A549 (cell line): Measurements from ENCODE around the gene PERCC1.

Source experiments
- JUNB ChIP-seq: fragments of >200 bp; sonication (Bioruptor Twin); formaldehyde crosslinking; IDR thresholded peaks from 2 replicates; pipeline ENCODE4 v1.6.1; 2016
- KDM5A ChIP-seq: fragments of 200-600 bp; sonication (generic); IDR thresholded peaks from 2 replicates; pipeline ENCODE4 v1.6.1; 2016; ENCODE audit warnings: antibody characterized with exemption, mild to moderate bottlenecking
- MAZ ChIP-seq: fragments of 150-350 bp; IDR thresholded peaks from 2 replicates; pipeline ENCODE4 v1.6.1; 2014; ENCODE audit warnings: antibody characterized with exemption, low read depth, low read length, borderline replicate concordance
- POLR2A ChIP-seq: IDR thresholded peaks from 2 replicates; pipeline ENCODE4 v1.6.1; 2012; ENCODE audit warnings: mild to moderate bottlenecking, low read length
- SREBF2 ChIP-seq: fragments of 450-650 bp; IDR thresholded peaks from 2 replicates; pipeline ENCODE4 v1.6.1; 2014; ENCODE audit warnings: mild to moderate bottlenecking, moderate library complexity
- USF2 ChIP-seq: fragments of 450-650 bp; IDR thresholded peaks from 2 replicates; pipeline ENCODE4 v1.6.1; 2014; ENCODE audit warnings: antibody characterized with exemption
- TF ChIP-seq, protein P1 (sequence below): fragments of >200 bp; sonication (Bioruptor Twin); formaldehyde crosslinking; IDR thresholded peaks from 3 replicates; pipeline ENCODE4 v1.5.1; 2016

DNA sequence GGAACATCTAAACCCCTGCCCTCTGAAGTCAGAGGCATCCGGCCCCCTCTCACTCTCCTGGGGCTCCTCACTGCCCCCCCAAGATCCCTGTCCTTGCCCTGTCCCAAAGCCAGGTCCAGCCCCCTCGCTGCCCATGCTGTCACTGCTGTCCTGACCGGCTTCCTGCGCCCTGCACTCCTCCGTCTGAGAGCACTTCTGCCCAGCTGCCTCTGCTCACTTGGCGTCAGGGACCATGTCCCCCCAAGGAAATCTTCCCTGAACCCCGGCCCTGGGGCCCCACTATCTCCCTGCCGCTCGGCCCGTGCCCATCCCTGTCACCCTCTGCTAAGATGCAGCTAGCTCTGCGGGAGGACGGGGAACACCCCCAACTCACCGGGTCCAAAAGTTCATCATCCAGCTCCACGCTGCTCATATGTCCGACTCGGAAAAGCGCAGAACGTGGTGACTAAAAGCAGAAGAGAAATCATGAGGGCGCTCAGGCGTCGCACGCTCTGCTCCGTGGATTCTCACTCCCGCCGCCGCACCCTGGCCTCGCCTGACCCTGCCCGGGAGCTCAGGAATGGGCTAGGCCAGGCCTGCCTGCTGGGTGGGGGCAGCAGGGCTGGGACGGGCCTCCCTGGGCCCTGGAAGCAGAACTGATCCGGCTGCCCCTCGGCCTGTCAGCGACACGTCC, 34.2 kb downstream of the PERCC1 start:
- TF ChIP-seq JUNB (no peak), SREBF2 (no peak), POLR2A (no peak), MAZ (no peak), USF2 (no peak), KDM5A (no peak)
- TF ChIP-seq, protein P1, sequence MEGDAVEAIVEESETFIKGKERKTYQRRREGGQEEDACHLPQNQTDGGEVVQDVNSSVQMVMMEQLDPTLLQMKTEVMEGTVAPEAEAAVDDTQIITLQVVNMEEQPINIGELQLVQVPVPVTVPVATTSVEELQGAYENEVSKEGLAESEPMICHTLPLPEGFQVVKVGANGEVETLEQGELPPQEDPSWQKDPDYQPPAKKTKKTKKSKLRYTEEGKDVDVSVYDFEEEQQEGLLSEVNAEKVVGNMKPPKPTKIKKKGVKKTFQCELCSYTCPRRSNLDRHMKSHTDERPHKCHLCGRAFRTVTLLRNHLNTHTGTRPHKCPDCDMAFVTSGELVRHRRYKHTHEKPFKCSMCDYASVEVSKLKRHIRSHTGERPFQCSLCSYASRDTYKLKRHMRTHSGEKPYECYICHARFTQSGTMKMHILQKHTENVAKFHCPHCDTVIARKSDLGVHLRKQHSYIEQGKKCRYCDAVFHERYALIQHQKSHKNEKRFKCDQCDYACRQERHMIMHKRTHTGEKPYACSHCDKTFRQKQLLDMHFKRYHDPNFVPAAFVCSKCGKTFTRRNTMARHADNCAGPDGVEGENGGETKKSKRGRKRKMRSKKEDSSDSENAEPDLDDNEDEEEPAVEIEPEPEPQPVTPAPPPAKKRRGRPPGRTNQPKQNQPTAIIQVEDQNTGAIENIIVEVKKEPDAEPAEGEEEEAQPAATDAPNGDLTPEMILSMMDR, result no peak
